ENCODE results near the gene KDM8.
"Not testable (repeated sequence)": the region's sequence is repeated elsewhere in the genome, so short reads cannot be mapped to it uniquely, and the experiment has no call there.

- TF ChIP-seq, protein P1, sequence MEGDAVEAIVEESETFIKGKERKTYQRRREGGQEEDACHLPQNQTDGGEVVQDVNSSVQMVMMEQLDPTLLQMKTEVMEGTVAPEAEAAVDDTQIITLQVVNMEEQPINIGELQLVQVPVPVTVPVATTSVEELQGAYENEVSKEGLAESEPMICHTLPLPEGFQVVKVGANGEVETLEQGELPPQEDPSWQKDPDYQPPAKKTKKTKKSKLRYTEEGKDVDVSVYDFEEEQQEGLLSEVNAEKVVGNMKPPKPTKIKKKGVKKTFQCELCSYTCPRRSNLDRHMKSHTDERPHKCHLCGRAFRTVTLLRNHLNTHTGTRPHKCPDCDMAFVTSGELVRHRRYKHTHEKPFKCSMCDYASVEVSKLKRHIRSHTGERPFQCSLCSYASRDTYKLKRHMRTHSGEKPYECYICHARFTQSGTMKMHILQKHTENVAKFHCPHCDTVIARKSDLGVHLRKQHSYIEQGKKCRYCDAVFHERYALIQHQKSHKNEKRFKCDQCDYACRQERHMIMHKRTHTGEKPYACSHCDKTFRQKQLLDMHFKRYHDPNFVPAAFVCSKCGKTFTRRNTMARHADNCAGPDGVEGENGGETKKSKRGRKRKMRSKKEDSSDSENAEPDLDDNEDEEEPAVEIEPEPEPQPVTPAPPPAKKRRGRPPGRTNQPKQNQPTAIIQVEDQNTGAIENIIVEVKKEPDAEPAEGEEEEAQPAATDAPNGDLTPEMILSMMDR (conservative IDR thresholded peaks at IDR 0.05), result not testable (repeated sequence)
- not testable (repeated sequence) for TF ChIP-seq EZH2 (IDR thresholded peaks at IDR 0.05; ENCODE audit: low read depth)
Measured at GRCh38 chr16:27262904-27263423, 59.6 kb downstream of the KDM8 start.

Measured in PC-9 (cell line).